GM18508 (cell line): ENCODE results near the gene CAPSL.
"Not testable (repeated sequence)": the region's sequence is repeated elsewhere in the genome, so short reads cannot be mapped to it uniquely, and the experiment has no call there.

ENCODE experiments used
- ATAC-seq: cut with Tn5 transposase; IDR thresholded peaks from one replicate; pipeline ENCODE4 v1.9.1; 2021; ENCODE audit warnings: moderate number of reproducible peaks; ENCODE audit not compliant: insufficient read depth, unreplicated experiment

CAPSL gene

DNA sequence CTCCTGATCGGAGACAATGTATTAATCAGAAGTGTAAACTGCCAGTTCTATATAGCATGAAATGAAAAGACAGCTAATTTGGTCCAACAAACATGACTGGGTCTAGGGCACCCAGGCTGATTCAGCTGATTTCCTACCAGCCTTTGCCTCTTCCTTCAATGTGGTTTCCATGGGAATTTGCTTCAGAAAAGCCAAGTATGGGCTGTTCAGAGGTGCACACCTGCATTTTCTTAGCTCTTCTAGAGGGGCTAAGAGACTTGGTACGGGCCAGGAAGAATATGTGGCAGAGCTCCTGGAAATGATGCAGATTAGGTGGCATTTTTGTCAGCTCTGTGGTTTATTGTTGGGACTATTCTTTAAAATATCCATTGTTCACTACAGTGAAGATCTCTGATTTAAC, 59.3 kb downstream of the CAPSL start:
- no peak for ATAC-seq

DNA sequence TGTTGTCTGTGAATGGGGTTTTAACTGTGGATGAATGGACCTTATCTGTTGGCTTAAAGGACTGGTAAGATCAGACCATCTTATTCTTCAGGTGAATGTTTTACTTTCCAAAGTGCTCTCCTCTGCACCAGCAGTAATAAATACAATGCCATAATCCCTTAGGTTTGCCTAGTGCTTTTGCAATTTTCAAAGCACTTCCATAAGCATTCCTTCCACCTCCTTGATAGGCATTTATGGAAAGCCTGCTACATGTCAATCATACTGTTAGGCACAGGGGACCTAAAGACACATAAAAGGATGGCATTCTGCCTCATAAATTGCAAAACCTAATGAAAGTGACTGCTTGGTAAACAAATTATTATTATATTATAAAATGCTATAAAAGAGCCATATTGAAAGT, 60.3 kb downstream of the CAPSL start:
- no peak for ATAC-seq

- ATAC-seq: no peak
Observed at GRCh38 chr5:35877655-35878054, 60.8 kb downstream of the CAPSL start.

- ATAC-seq: no peak
Observed at GRCh38 chr5:35876922-35877321, 61.5 kb downstream of the CAPSL start.

GRCh38 chr5:35876454-35876853, 62.0 kb downstream of the CAPSL start:
- ATAC-seq: no peak

DNA sequence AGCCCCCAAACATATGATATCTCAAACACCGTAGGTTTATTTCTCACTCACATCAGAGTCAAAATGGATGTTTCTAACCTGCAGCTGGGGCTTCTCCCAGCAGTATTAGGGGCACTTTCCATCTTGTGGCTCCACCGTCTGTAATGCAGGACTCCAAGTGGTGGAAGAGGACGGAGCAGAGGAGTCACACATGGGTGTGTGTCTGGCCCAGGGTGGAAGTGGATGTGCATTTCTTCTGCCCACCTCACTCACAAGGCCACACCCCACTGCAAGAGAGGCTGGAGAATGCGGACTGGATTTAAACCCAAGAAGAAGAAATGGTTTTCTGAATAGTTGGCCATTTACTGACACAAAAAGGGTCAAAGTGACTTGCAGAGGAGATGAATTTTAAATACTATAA, 67.8 kb downstream of the CAPSL start:
- ATAC-seq: no peak

DNA sequence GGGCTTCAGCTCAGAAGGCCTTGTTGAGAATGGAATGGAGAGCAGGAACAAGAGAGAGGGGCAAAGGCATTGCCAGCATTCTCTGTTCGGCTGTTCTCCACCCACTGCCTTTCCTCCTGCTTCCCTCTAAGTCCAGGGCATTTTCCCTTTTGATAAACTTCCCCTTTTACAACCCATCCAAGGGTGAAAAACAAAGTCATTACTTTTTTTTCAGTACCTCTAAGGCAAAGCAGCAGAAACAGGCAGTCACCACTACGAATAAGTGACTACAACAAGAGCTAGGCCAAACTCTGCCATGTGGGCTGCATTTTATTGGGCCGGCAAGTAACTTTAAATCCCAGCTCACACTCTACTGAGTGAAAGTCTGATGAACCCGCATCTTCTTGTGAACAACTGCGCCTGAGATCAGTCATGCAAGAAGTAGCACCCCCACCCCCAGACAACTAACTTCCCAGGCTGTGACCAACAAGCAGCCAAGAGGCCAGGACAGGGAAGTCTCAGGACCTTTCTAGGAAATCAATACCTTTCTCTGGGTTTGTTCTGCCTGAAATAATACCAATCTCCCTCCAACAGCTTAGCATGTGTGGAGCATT, 68.6 kb downstream of the CAPSL start:
- ATAC-seq: no peak

DNA sequence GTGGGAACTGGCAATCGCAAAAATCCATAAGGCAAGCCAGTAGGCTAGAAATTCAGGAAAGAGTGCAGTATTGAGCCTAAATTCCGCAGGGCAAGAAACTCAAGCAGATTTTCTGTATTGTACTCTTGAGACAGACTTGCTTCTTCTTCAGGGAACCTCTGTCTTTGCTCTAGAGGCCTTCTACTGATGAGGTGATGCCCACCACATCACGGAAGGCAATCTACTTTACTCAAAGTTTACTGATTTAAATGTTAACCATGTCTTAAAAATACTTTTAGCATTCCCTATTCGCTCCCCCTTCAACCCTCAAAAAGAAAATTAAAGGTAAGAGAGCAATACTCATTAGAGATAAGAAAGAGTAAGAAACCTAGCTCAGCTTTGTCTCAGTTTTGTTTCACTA, 70.4 kb downstream of the CAPSL start:
- no peak for ATAC-seq

GRCh38 chr5:35863159-35863558, 75.3 kb downstream of the CAPSL start:
- no peak for ATAC-seq

GRCh38 chr5:35862126-35862525, 76.3 kb downstream of the CAPSL start:
- no peak for ATAC-seq

DNA sequence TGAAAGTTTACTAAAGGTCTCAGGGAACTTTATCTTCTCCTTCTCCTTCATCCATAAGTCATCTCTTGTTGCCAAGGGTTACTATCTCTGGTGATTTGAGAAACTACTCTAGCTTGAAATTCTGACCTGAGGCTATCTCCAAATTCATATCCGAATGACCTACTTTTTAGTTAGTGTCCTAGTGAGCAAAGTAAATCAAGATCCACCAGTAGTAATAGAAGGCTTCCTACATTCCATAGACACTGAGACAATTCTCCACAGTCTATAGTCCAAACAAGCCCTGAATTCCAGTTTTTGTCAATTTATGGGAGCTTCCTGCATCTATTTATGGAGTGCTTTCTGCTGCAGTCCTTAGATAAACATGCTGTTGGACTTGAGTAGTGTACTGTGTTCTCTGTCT, 76.7 kb downstream of the CAPSL start:
- ATAC-seq: no peak

GRCh38 chr5:35860686-35861085, 77.7 kb downstream of the CAPSL start:
- ATAC-seq: no peak

- no peak for ATAC-seq
Observed at GRCh38 chr5:35859101-35859661, 79.2 kb downstream of the CAPSL start.

DNA sequence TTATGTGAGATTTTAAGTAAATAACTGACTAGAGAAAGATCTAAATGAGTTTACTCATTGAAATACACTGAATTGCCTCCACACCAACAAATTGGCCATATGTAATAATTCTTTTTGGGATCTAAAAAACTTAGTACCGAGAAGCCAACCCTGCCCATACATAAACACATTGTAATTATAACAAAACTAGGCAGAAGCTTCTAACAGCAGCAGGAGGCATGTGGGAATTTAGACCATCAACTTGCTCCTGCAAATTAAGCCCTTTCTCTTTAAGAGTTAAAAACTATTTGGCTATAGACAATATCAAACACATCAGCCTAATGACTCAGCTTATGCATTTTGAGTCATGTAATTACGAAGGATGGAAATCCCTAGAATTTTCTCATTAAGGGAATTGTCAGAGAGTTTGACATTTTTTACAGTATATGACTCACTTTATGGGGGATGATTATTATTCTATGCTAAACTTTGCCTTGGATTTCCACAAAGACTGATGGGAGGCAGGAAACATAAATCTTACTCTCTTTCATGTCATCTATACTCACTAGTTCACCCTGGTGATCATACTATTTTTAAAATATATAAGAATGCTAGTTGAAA, 80.7 kb downstream of the CAPSL start:
- ATAC-seq: no peak

DNA sequence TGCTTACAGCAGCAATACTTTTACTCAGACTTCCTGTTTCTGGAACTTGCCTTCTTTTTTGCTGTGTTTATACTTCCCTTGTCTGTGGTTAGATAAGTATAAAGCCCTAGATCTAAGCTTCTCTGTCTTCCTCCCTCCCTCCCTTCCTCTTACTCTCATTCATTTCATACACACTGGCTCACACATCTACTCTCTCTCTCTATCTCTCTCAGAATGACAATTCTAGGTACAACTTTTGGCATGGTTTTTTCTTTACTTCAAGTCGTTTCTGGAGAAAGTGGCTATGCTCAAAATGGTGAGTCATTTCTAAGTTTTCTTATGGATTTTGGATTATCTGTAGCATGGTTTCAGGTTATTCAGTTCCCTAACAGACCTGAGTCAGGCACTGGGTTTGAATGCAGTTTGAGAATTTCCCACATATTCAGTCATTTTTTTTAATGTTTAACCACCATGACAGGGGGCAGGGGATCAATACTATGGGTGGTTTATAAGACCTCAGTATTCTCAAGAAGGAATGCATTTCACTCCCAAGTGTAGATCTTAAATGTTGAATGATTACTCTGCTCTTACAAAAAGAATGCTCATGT, 81.6 kb downstream of the CAPSL start, which contains the start of gene IL7R:
TSS of gene IL7R (plus strand) at position 127 of the 587 bp plus-strand sequence. CDS start at position 214, 87 bp downstream.
- ATAC-seq: no peak

DNA sequence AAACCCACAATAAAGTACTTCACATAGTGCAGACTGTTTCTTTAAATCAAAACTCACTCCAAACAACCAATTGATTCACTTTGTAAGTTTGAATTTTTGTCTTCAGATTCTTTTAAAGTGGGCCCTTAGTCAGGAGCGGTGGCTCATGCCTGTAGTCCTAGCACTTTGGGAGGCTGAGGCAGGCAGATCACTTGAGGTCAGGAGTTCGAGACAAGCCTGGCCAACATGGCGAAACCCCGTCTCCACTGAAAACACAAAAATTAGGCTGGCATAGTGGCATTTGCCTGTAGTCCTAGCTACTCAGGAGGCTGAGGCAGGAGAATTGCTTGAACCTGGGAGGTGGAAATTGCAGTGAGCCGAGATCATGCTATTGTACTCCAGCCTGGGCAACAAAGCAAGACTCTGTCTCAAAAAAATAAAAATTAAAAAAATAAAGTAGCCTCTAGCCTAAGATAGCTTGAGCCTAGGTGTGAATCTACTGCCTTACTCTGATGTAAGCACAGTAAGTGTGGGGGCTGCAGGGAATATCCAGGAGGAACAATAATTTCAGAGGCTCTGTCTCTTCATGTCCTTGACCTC, 82.1 kb downstream of the CAPSL start:
- not testable (repeated sequence) for ATAC-seq

DNA sequence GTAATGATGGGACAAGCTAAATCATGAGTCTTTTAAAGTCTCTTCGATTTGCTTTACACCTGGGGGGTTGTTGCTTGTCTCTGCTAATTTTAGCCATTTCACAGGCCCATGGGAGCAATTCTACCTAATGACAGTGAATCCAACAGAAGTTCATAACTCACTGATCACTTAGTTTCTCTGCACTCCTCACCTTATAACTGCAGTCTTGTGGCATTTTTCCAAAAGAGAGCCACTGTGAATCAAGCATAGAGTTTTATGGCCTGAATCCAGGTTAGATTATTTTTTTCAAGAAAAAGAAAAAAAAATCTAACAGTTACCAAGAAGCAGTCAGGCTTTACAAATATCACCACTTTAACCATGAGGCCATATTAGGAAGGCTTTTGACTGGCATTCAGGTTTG, 83.2 kb downstream of the CAPSL start:
- ATAC-seq: no peak
